C4-2B (cell line): Measurements from ENCODE around the gene SPRED2.

ENCODE experiments used
- H3K27ac ChIP-seq: fragments of 450-650 bp; 2 replicates; pipeline ENCODE4 v1.5.1; 2017
- CTCF ChIP-seq: fragments of 450-650 bp; conservative IDR thresholded peaks from 2 replicates; pipeline ENCODE4 v1.5.1; 2017; ENCODE audit warnings: mild to moderate bottlenecking
- ZFX ChIP-seq: fragments of 450-650 bp; IDR thresholded peaks from 2 replicates; pipeline ENCODE4 v1.6.1; 2017

SPRED2 gene

GRCh38 chr2:65357959-65358294, 74.5 kb downstream of the SPRED2 start:
- H3K27ac ChIP-seq: no peak overlapping the region
- TF ChIP-seq ZFX (no peak), CTCF (no peak)

- H3K27ac ChIP-seq: no peak overlapping the region
- no peak for TF ChIP-seq CTCF
- no peak for TF ChIP-seq ZFX
These were observed 75.1 kb downstream of the SPRED2 start for GRCh38 chr2:65357095-65357958.

- H3K27ac ChIP-seq: peak overlapping the region; percentile 37; the same call in 1 of the 2 replicates
- no peak for TF ChIP-seq CTCF
- TF ChIP-seq ZFX: no peak
These were observed 77.1 kb downstream of the SPRED2 start for GRCh38 chr2:65355186-65355831.

- TF ChIP-seq ZFX: no peak
- no peak for TF ChIP-seq CTCF
- H3K27ac ChIP-seq: no peak overlapping the region
These were observed 77.6 kb downstream of the SPRED2 start for GRCh38 chr2:65354773-65355172.

- H3K27ac ChIP-seq: no peak overlapping the region
These were observed 78.5 kb downstream of the SPRED2 start for GRCh38 chr2:65353927-65354326.

GRCh38 chr2:65353046-65353445, 79.4 kb downstream of the SPRED2 start:
- no peak for TF ChIP-seq CTCF
- no peak for TF ChIP-seq ZFX
- H3K27ac ChIP-seq: no peak overlapping the region

More at GRCh38 chr2:65353927-65354326, 78.5 kb downstream of the SPRED2 start:
- TF ChIP-seq ZFX (no peak), CTCF (no peak)

- no peak overlapping the region for H3K27ac ChIP-seq
- TF ChIP-seq ZFX (no peak), CTCF (no peak)
These were observed 80.3 kb downstream of the SPRED2 start for GRCh38 chr2:65351948-65352595.
